ENCODE measurements around the gene ITIH5.

ITIH5 gene

GRCh38 chr10:7626283-7626682 lies 40.5 kb downstream of the ITIH5 start:
- Mint-ChIP-seq H3K4me3 (no peak overlapping the region), H3K36me3 (ENCODE audit: low read depth) (no peaks in the 10 kb centered on the region), H3K4me1 (ENCODE audit: low read depth) (no peaks in the 10 kb centered on the region), H3K27me3 (ENCODE audit: low read depth) (peaks cover 7% of the 10 kb centered on the region), H3K9me3 (no peaks in the 10 kb centered on the region), H3K27ac (no peak overlapping the region)
- no peak for DNase-seq (ENCODE audit: low spot score)

GRCh38 chr10:7625836-7626235 lies 40.9 kb downstream of the ITIH5 start:
- no peak overlapping the region for H3K27ac Mint-ChIP-seq
- no peaks in the 10 kb centered on the region for H3K9me3 Mint-ChIP-seq
- peaks cover 7% of the 10 kb centered on the region for H3K27me3 Mint-ChIP-seq (ENCODE audit: low read depth)
- H3K4me1 Mint-ChIP-seq (ENCODE audit: low read depth), result no peaks in the 10 kb centered on the region
- no peak overlapping the region for H3K4me3 Mint-ChIP-seq
- DNase-seq (ENCODE audit: low spot score), result no peak
- no peaks in the 10 kb centered on the region for H3K36me3 Mint-ChIP-seq (ENCODE audit: low read depth)

- DNase-seq (ENCODE audit: low spot score), result no peak
- Mint-ChIP-seq H3K4me1 (ENCODE audit: low read depth) (no peaks in the 10 kb centered on the region), H3K27me3 (ENCODE audit: low read depth) (peaks cover 7% of the 10 kb centered on the region), H3K4me3 (no peak overlapping the region), H3K9me3 (no peaks in the 10 kb centered on the region), H3K36me3 (ENCODE audit: low read depth) (no peaks in the 10 kb centered on the region), H3K27ac (no peak overlapping the region)
Observed at GRCh38 chr10:7625009-7625408, 41.8 kb downstream of the ITIH5 start.

- H3K27ac Mint-ChIP-seq, result no peak overlapping the region
Observed at GRCh38 chr10:7622969-7623368, 43.8 kb downstream of the ITIH5 start.

GRCh38 chr10:7618461-7618860 lies 48.3 kb downstream of the ITIH5 start:
- Mint-ChIP-seq H3K36me3 (ENCODE audit: low read depth) (no peaks in the 10 kb centered on the region), H3K27me3 (ENCODE audit: low read depth) (peaks cover 12% of the 10 kb centered on the region), H3K4me3 (no peak overlapping the region), H3K4me1 (ENCODE audit: low read depth) (peaks cover 1% of the 10 kb centered on the region), H3K9me3 (no peaks in the 10 kb centered on the region), H3K27ac (no peak overlapping the region)
- DNase-seq (ENCODE audit: low spot score), result no peak

More at GRCh38 chr10:7622969-7623368, 43.8 kb downstream of the ITIH5 start:
- H3K36me3 Mint-ChIP-seq (ENCODE audit: low read depth), result no peaks in the 10 kb centered on the region
- peaks cover 7% of the 10 kb centered on the region for H3K27me3 Mint-ChIP-seq (ENCODE audit: low read depth)
- H3K4me3 Mint-ChIP-seq, result no peak overlapping the region
- no peaks in the 10 kb centered on the region for H3K9me3 Mint-ChIP-seq
- no peak for DNase-seq (ENCODE audit: low spot score)
- H3K4me1 Mint-ChIP-seq (ENCODE audit: low read depth), result peaks cover 1% of the 10 kb centered on the region

- DNase-seq (ENCODE audit: low spot score), result no peak
- H3K36me3 Mint-ChIP-seq (ENCODE audit: low read depth), result no peaks in the 10 kb centered on the region
- H3K4me1 Mint-ChIP-seq (ENCODE audit: low read depth), result no peaks in the 10 kb centered on the region
- no peaks in the 10 kb centered on the region for H3K9me3 Mint-ChIP-seq
- H3K4me3 Mint-ChIP-seq, result no peak overlapping the region
- H3K27me3 Mint-ChIP-seq (ENCODE audit: low read depth), result peaks cover 7% of the 10 kb centered on the region
- no peak overlapping the region for H3K27ac Mint-ChIP-seq
Observed at GRCh38 chr10:7611909-7612308, 54.9 kb downstream of the ITIH5 start.

GRCh38 chr10:7610651-7611389 lies 55.9 kb downstream of the ITIH5 start:
- no peaks in the 10 kb centered on the region for H3K9me3 Mint-ChIP-seq

GRCh38 chr10:7610026-7610425 lies 56.7 kb downstream of the ITIH5 start:
- Mint-ChIP-seq H3K9me3 (no peaks in the 10 kb centered on the region), H3K27me3 (ENCODE audit: low read depth) (peaks cover 7% of the 10 kb centered on the region), H3K4me3 (no peak overlapping the region)

More at GRCh38 chr10:7610651-7611389, 55.9 kb downstream of the ITIH5 start:
- no peak for DNase-seq (ENCODE audit: low spot score)
- Mint-ChIP-seq H3K4me1 (ENCODE audit: low read depth) (no peaks in the 10 kb centered on the region), H3K4me3 (no peak overlapping the region), H3K27ac (no peak overlapping the region), H3K27me3 (ENCODE audit: low read depth) (peaks cover 7% of the 10 kb centered on the region), H3K36me3 (ENCODE audit: low read depth) (no peaks in the 10 kb centered on the region)

GRCh38 chr10:7609556-7609955 lies 57.2 kb downstream of the ITIH5 start:
- H3K4me1 Mint-ChIP-seq (ENCODE audit: low read depth), result no peaks in the 10 kb centered on the region
- no peaks in the 10 kb centered on the region for H3K9me3 Mint-ChIP-seq
- no peak overlapping the region for H3K4me3 Mint-ChIP-seq
- no peaks in the 10 kb centered on the region for H3K36me3 Mint-ChIP-seq (ENCODE audit: low read depth)
- H3K27ac Mint-ChIP-seq, result no peak overlapping the region
- peaks cover 7% of the 10 kb centered on the region for H3K27me3 Mint-ChIP-seq (ENCODE audit: low read depth)
- DNase-seq (ENCODE audit: low spot score), result no peak

More at GRCh38 chr10:7610026-7610425, 56.7 kb downstream of the ITIH5 start:
- Mint-ChIP-seq H3K27ac (no peak overlapping the region), H3K4me1 (ENCODE audit: low read depth) (no peaks in the 10 kb centered on the region), H3K36me3 (ENCODE audit: low read depth) (no peaks in the 10 kb centered on the region)
- DNase-seq (ENCODE audit: low spot score), result no peak

- Mint-ChIP-seq H3K4me3 (no peak overlapping the region), H3K27ac (no peak overlapping the region), H3K4me1 (ENCODE audit: low read depth) (no peaks in the 10 kb centered on the region), H3K9me3 (no peaks in the 10 kb centered on the region), H3K27me3 (ENCODE audit: low read depth) (peaks cover 4% of the 10 kb centered on the region), H3K36me3 (ENCODE audit: low read depth) (no peaks in the 10 kb centered on the region)
- DNase-seq (ENCODE audit: low spot score), result no peak
Observed at GRCh38 chr10:7608001-7608400, 58.8 kb downstream of the ITIH5 start.

GRCh38 chr10:7606951-7607404 lies 59.8 kb downstream of the ITIH5 start:
- H3K9me3 Mint-ChIP-seq, result no peaks in the 10 kb centered on the region
- no peak for DNase-seq (ENCODE audit: low spot score)
- peaks cover 7% of the 10 kb centered on the region for H3K27me3 Mint-ChIP-seq (ENCODE audit: low read depth)
- no peak overlapping the region for H3K27ac Mint-ChIP-seq
- no peaks in the 10 kb centered on the region for H3K4me1 Mint-ChIP-seq (ENCODE audit: low read depth)
- no peak overlapping the region for H3K4me3 Mint-ChIP-seq
- H3K36me3 Mint-ChIP-seq (ENCODE audit: low read depth), result no peaks in the 10 kb centered on the region

- no peaks in the 10 kb centered on the region for H3K9me3 Mint-ChIP-seq
Observed at GRCh38 chr10:7605565-7606295, 61.0 kb downstream of the ITIH5 start.

GRCh38 chr10:7601023-7601656 lies 65.6 kb downstream of the ITIH5 start:
- no peak overlapping the region for H3K27ac Mint-ChIP-seq
- DNase-seq (ENCODE audit: low spot score), result no peak
- H3K4me3 Mint-ChIP-seq, result no peak overlapping the region
- no peaks in the 10 kb centered on the region for H3K9me3 Mint-ChIP-seq
- peaks cover 2% of the 10 kb centered on the region for H3K4me1 Mint-ChIP-seq (ENCODE audit: low read depth)
- peaks cover 17% of the 10 kb centered on the region for H3K27me3 Mint-ChIP-seq (ENCODE audit: low read depth)
- no peaks in the 10 kb centered on the region for H3K36me3 Mint-ChIP-seq (ENCODE audit: low read depth)

More at GRCh38 chr10:7605565-7606295, 61.0 kb downstream of the ITIH5 start:
- Mint-ChIP-seq H3K4me3 (no peak overlapping the region), H3K27ac (no peak overlapping the region), H3K36me3 (ENCODE audit: low read depth) (no peaks in the 10 kb centered on the region), H3K4me1 (ENCODE audit: low read depth) (peaks cover 2% of the 10 kb centered on the region), H3K27me3 (ENCODE audit: low read depth) (peaks cover 13% of the 10 kb centered on the region)
- no peak for DNase-seq (ENCODE audit: low spot score)

- no peak overlapping the region for H3K27ac Mint-ChIP-seq
- H3K27me3 Mint-ChIP-seq (ENCODE audit: low read depth), result peaks cover 17% of the 10 kb centered on the region
- no peak for DNase-seq (ENCODE audit: low spot score)
Observed at GRCh38 chr10:7598771-7599170, 68.0 kb downstream of the ITIH5 start.

More at GRCh38 chr10:7598771-7599170, 68.0 kb downstream of the ITIH5 start:
- no peaks in the 10 kb centered on the region for H3K9me3 Mint-ChIP-seq
- H3K36me3 Mint-ChIP-seq (ENCODE audit: low read depth), result no peaks in the 10 kb centered on the region
- no peak overlapping the region for H3K4me3 Mint-ChIP-seq
- H3K4me1 Mint-ChIP-seq (ENCODE audit: low read depth), result peaks cover 2% of the 10 kb centered on the region
